Testis (tissue), 2 donors: ENCODE data around the gene VCL.

Experiments used
- POLR2A ChIP-seq: fragments of 450-650 bp; IDR thresholded peaks from one replicate; pipeline ENCODE4 v1.6.1; 2017; ENCODE audit warnings: antibody characterized with exemption, mild to moderate bottlenecking, moderate library complexity
- TF ChIP-seq, protein P1 (sequence below), 3 experiments: fragments of 450-650 bp in 2 of 3; fragments of 200-600 bp in 1 of 3; sonication (generic) in 1 of 3; IDR thresholded peaks; one replicate each; pipeline ENCODE4 v1.5.1; 2016 to 2019; ENCODE audit warnings: antibody characterized with exemption in 3 of 3, mild to moderate bottlenecking in 2 of 3, moderate library complexity in 1 of 3

GRCh38 chr10:73981812-73982211, 16.1 kb upstream of the VCL start:
- TF ChIP-seq, protein P1, sequence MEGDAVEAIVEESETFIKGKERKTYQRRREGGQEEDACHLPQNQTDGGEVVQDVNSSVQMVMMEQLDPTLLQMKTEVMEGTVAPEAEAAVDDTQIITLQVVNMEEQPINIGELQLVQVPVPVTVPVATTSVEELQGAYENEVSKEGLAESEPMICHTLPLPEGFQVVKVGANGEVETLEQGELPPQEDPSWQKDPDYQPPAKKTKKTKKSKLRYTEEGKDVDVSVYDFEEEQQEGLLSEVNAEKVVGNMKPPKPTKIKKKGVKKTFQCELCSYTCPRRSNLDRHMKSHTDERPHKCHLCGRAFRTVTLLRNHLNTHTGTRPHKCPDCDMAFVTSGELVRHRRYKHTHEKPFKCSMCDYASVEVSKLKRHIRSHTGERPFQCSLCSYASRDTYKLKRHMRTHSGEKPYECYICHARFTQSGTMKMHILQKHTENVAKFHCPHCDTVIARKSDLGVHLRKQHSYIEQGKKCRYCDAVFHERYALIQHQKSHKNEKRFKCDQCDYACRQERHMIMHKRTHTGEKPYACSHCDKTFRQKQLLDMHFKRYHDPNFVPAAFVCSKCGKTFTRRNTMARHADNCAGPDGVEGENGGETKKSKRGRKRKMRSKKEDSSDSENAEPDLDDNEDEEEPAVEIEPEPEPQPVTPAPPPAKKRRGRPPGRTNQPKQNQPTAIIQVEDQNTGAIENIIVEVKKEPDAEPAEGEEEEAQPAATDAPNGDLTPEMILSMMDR (IDR thresholded peaks at IDR 0.05): no peak
- TF ChIP-seq POLR2A: no peak
